ENCODE data around the gene RALGAPA2.

Gene RALGAPA2

DNA sequence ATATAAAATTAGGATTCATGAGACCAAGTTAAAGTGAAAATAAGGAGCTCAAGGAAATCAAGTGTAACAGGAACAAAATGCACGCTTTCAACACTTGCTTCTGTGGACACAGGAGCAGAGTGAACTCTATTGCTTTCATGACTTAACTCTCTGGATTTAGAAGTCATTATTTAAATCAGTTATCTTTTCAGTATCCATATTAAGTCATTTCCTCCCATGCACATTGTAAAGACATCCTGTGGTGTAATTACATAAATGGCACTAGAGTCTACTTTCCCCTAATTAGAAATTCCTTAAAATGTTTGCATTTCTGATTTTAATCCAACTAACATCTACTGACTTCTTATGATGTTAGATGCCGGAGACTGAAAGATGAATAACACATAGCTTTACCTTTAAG is 256.5 kb downstream of the RALGAPA2 start:
- DNase-seq (ENCODE audit: low read depth), result no peak
- H3K4me3 ChIP-seq (ENCODE audit: control insufficient read depth, low read depth, low read length), result no peak overlapping the region
- TF ChIP-seq, protein P1, sequence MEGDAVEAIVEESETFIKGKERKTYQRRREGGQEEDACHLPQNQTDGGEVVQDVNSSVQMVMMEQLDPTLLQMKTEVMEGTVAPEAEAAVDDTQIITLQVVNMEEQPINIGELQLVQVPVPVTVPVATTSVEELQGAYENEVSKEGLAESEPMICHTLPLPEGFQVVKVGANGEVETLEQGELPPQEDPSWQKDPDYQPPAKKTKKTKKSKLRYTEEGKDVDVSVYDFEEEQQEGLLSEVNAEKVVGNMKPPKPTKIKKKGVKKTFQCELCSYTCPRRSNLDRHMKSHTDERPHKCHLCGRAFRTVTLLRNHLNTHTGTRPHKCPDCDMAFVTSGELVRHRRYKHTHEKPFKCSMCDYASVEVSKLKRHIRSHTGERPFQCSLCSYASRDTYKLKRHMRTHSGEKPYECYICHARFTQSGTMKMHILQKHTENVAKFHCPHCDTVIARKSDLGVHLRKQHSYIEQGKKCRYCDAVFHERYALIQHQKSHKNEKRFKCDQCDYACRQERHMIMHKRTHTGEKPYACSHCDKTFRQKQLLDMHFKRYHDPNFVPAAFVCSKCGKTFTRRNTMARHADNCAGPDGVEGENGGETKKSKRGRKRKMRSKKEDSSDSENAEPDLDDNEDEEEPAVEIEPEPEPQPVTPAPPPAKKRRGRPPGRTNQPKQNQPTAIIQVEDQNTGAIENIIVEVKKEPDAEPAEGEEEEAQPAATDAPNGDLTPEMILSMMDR (conservative IDR thresholded peaks at IDR 0.05; ENCODE audit: control insufficient read depth, insufficient read depth, low read depth, low read length), result no peak

DNA sequence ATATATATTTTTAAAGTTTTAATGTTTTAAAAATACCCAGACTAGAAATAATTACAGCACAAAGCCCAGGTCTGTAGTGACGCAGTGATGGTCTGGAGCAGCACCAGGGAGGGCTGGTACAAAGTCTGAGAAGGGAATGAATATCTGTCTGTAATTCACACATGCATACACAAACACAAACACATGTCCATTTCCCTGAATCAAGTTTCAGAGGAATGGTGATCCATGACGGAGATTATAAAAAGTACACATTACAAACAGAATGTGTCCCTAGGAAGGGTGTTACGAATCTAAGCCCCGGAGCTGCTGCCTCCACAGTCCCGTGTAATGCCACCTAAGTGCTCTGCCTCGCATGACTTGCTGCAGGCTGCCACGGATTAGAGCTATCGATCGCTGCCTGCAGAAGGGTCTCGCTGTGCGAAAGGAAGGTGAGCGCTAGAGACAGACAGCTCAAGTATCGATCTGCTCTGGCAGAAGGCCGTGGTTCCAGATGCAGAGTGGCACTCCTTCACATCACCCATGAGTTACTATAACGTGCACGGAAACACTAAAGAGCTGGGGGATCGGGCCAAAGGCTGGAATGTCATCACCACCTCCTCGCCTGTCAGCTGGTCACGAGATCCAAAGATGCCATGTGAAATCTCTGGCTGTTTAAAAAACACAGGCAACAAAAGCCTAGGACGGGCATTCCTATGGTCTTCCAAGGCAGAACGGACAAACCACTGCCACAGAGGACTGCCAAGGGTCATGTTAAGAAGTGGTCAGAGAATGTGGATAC is 257.4 kb downstream of the RALGAPA2 start:
- no peak for DNase-seq (ENCODE audit: low read depth)
- TF ChIP-seq, protein P1 (conservative IDR thresholded peaks at IDR 0.05; ENCODE audit: control insufficient read depth, insufficient read depth, low read depth, low read length), result no peak
- H3K4me3 ChIP-seq (ENCODE audit: control insufficient read depth, low read depth, low read length), result no peak overlapping the region

DNA sequence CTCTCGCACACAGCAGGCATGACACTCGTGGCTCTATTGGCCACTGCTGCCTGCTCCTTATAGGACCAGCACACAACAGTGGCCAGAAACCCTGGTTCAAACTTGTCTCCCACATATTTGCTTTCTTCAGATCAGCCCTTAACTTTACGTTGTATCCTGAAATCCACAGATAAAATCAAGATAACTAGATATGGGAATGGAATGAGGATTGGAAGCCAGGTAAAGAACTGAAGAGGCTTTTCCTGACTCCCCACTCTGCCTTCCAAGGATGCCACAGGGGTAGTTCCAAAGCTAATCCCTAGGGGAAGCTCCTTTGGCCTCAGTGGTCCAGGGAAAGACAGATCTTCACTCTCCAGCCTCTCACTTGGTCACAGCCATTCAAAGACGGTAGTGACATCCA is 258.1 kb downstream of the RALGAPA2 start:
- no peak for DNase-seq (ENCODE audit: low read depth)

DNA sequence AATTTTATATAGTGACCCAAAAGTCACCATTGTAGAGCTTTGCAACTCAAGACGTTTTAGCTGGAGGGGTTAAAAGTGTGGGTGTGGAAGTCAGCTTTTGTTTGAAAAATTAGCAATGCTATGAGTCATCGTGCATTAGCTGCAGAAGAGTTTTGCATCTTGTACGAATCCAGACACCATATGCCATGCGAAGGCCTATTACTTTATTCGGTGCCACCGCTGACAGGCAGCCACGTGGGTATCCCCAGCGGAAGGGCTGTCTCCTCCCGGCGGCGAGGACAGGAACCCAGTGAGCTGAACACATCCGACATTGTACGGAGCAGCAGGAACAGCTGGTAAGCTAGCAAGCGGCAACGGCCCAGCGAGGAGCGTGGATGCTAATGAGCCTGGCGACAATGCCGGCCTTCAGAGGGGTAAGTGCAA is 260.2 kb downstream of the RALGAPA2 start:
- TF ChIP-seq, protein P1 (conservative IDR thresholded peaks at IDR 0.05; ENCODE audit: control insufficient read depth, insufficient read depth, low read depth, low read length), result no peak
- H3K4me3 ChIP-seq (ENCODE audit: control insufficient read depth, low read depth, low read length), result no peak overlapping the region

More for the DNA sequence above, 258.1 kb downstream of the RALGAPA2 start:
- TF ChIP-seq, protein P1 (conservative IDR thresholded peaks at IDR 0.05; ENCODE audit: control insufficient read depth, insufficient read depth, low read depth, low read length), result no peak
- H3K4me3 ChIP-seq (ENCODE audit: control insufficient read depth, low read depth, low read length), result no peak overlapping the region

DNA sequence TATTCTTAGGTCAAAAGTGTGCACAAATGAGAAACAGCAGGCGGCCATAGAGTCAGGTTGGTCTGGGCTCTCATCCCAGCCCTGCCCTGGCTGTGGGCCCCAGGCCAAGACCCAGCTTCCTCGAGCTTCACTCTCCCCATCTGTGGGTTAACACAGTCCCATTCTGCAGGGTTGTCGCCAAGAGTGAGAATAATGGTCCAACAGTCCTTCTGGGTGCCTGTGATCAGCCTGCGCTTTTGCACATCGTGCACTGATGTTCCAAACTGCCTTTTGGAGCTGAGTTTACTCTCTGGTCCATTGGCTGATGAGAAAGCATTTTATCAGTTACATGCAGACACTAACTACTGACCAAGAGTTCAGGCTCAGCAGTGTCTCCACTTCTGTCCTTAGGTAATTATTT is 261.9 kb downstream of the RALGAPA2 start:
- TF ChIP-seq, protein P1 (conservative IDR thresholded peaks at IDR 0.05; ENCODE audit: control insufficient read depth, insufficient read depth, low read depth, low read length), result no peak
- no peak overlapping the region for H3K4me3 ChIP-seq (ENCODE audit: control insufficient read depth, low read depth, low read length)
- peak; percentile 34 for DNase-seq (ENCODE audit: low read depth)

More for the DNA sequence above, 260.2 kb downstream of the RALGAPA2 start:
- DNase-seq (ENCODE audit: low read depth), result peak; percentile 76

DNA sequence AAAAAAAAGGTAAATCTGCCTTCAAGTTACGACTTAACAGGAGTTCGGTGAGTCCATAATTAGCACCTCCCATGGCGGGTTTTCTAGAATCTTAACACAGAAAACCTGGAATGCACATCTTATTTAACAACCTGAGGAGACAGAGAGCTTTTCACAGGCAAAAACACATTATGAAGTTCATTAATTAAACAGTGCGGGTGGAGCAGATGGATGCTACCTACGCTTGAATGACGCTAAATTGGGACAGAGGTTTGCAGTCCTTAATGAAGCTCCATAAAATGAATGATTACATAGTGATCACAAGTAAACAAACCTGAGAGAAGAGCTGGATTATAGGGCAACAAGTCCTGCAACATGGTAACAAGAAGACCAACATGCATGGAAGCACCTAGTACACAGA is 263.6 kb downstream of the RALGAPA2 start:
- no peak overlapping the region for H3K4me3 ChIP-seq (ENCODE audit: control insufficient read depth, low read depth, low read length)
- DNase-seq (ENCODE audit: low read depth), result no peak
- TF ChIP-seq, protein P1 (conservative IDR thresholded peaks at IDR 0.05; ENCODE audit: control insufficient read depth, insufficient read depth, low read depth, low read length), result no peak

Measured in fibroblast of mammary gland (primary cell).